GM19240 (cell line): Measurements from ENCODE around the gene B4GAT1.
A peak's percentile ranks its signal among the peaks of the same experiment; 100 is the strongest.

Experiments used
- DNase-seq: peaks from one replicate; pipeline ENCODE4 v3.0.0; 2011; ENCODE audit warnings: low spot score; ENCODE audit not compliant: insufficient read length

The B4GAT1 gene

GRCh38 chr11:66337103-66337899 is 10.1 kb downstream of the B4GAT1 start:
- DNase-seq = no peak

- peak; percentile 63 for DNase-seq
Measured at GRCh38 chr11:66336234-66337102, 11.0 kb downstream of the B4GAT1 start, which contains the start of gene RIN1. RIN1 (minus strand) TSS chr11:66336434; CDS start chr11:66336402, 32 bp downstream.

GRCh38 chr11:66335531-66336233 is 11.7 kb downstream of the B4GAT1 start:
- no peak for DNase-seq

- DNase-seq = no peak
Measured at GRCh38 chr11:66334605-66335442, 12.6 kb downstream of the B4GAT1 start.

GRCh38 chr11:66333896-66334604 is 13.4 kb downstream of the B4GAT1 start:
- DNase-seq = no peak

GRCh38 chr11:66333220-66333877 is 14.1 kb downstream of the B4GAT1 start:
- DNase-seq = no peak

GRCh38 chr11:66332371-66333219 is 14.8 kb downstream of the B4GAT1 start:
- no peak for DNase-seq

- no peak for DNase-seq
Measured at GRCh38 chr11:66331542-66332370, 15.7 kb downstream of the B4GAT1 start.

- DNase-seq = no peak
Measured at GRCh38 chr11:66330931-66331330, 16.5 kb downstream of the B4GAT1 start.

- DNase-seq = no peak
Measured at GRCh38 chr11:66329165-66329673, 18.2 kb downstream of the B4GAT1 start.

GRCh38 chr11:66328302-66329144 is 18.9 kb downstream of the B4GAT1 start:
- peak; percentile 94 for DNase-seq

- DNase-seq = no peak
Measured at GRCh38 chr11:66328031-66328301, 19.5 kb downstream of the B4GAT1 start.

- no peak for DNase-seq
Measured at GRCh38 chr11:66327171-66328030, 20.0 kb downstream of the B4GAT1 start.

GRCh38 chr11:66326261-66327111 is 20.9 kb downstream of the B4GAT1 start:
- no peak for DNase-seq

GRCh38 chr11:66325263-66325671 is 22.2 kb downstream of the B4GAT1 start:
- no peak for DNase-seq
